Nephron (organoid): ENCODE data around the gene TSPAN3.

Source experiments
- H3K27ac Mint-ChIP-seq, 3 experiments: 2 replicates each; pipeline ENCODE4 v1.8.0; 2020; ENCODE audit warnings: mixed read lengths in 3 of 3, mild to moderate bottlenecking in 2 of 3, moderate library complexity in 1 of 3
- H3K27me3 Mint-ChIP-seq: 2 replicates; pipeline ENCODE4 v1.8.0; 2021; ENCODE audit warnings: low read depth, mild to moderate bottlenecking, moderate library complexity, mixed read lengths
- H3K36me3 Mint-ChIP-seq: 2 replicates; pipeline ENCODE4 v1.8.0; 2020; ENCODE audit warnings: low read depth, mixed read lengths
- H3K4me1 Mint-ChIP-seq: 2 replicates; pipeline ENCODE4 v1.8.0; 2020; ENCODE audit warnings: mixed read lengths
- H3K4me3 Mint-ChIP-seq, 3 experiments: 2 replicates each; pipeline ENCODE4 v1.8.0; 2020; ENCODE audit warnings: mild to moderate bottlenecking in 3 of 3, mixed read lengths in 3 of 3, moderate library complexity in 2 of 3
- H3K9me3 Mint-ChIP-seq: 2 replicates; pipeline ENCODE4 v1.8.0; 2020; ENCODE audit warnings: mixed read lengths
- TF ChIP-seq, protein P1 (sequence below), 3 experiments: fragments of 200-600 bp; sonication (generic); IDR thresholded peaks; one replicate each; pipeline ENCODE4 v1.5.0; 2021; ENCODE audit warnings: antibody characterized with exemption in 3 of 3; ENCODE audit not compliant: unreplicated experiment in 3 of 3

TSPAN3 gene

GRCh38 chr15:77033729-77034671, 36.9 kb downstream of the TSPAN3 start:
- Mint-ChIP-seq H3K36me3 (peaks cover 16% of the 10 kb centered on the region), H3K27ac (peak overlapping the region in 1 of 3 experiments; percentile 31), H3K9me3 (no peaks in the 10 kb centered on the region), H3K4me1 (no peaks in the 10 kb centered on the region), H3K4me3 (no peak overlapping the region), H3K27me3 (no peaks in the 10 kb centered on the region)
- TF ChIP-seq, protein P1, sequence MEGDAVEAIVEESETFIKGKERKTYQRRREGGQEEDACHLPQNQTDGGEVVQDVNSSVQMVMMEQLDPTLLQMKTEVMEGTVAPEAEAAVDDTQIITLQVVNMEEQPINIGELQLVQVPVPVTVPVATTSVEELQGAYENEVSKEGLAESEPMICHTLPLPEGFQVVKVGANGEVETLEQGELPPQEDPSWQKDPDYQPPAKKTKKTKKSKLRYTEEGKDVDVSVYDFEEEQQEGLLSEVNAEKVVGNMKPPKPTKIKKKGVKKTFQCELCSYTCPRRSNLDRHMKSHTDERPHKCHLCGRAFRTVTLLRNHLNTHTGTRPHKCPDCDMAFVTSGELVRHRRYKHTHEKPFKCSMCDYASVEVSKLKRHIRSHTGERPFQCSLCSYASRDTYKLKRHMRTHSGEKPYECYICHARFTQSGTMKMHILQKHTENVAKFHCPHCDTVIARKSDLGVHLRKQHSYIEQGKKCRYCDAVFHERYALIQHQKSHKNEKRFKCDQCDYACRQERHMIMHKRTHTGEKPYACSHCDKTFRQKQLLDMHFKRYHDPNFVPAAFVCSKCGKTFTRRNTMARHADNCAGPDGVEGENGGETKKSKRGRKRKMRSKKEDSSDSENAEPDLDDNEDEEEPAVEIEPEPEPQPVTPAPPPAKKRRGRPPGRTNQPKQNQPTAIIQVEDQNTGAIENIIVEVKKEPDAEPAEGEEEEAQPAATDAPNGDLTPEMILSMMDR (IDR thresholded peaks at IDR 0.05; ENCODE audit: unreplicated experiment in 3 of 3), result no peak

GRCh38 chr15:77033417-77033728, 37.5 kb downstream of the TSPAN3 start:
- H3K27ac Mint-ChIP-seq, result no peak overlapping the region

GRCh38 chr15:77032647-77033416, 38.1 kb downstream of the TSPAN3 start:
- Mint-ChIP-seq H3K9me3 (no peaks in the 10 kb centered on the region), H3K27ac (no peak overlapping the region), H3K36me3 (peaks cover 16% of the 10 kb centered on the region), H3K4me1 (no peaks in the 10 kb centered on the region), H3K4me3 (no peak overlapping the region), H3K27me3 (no peaks in the 10 kb centered on the region)
- TF ChIP-seq, protein P1 (IDR thresholded peaks at IDR 0.05; ENCODE audit: unreplicated experiment in 3 of 3), result no peak

More at GRCh38 chr15:77033417-77033728, 37.5 kb downstream of the TSPAN3 start:
- Mint-ChIP-seq H3K27me3 (no peaks in the 10 kb centered on the region), H3K4me1 (no peaks in the 10 kb centered on the region), H3K36me3 (peaks cover 16% of the 10 kb centered on the region), H3K9me3 (no peaks in the 10 kb centered on the region), H3K4me3 (no peak overlapping the region)
- TF ChIP-seq, protein P1 (IDR thresholded peaks at IDR 0.05; ENCODE audit: unreplicated experiment in 3 of 3), result no peak

- Mint-ChIP-seq H3K36me3 (peaks cover 11% of the 10 kb centered on the region), H3K27me3 (peaks cover 2% of the 10 kb centered on the region), H3K4me3 (no peak overlapping the region), H3K9me3 (no peaks in the 10 kb centered on the region), H3K27ac (no peak overlapping the region), H3K4me1 (no peaks in the 10 kb centered on the region)
- TF ChIP-seq, protein P1 (IDR thresholded peaks at IDR 0.05; ENCODE audit: unreplicated experiment in 3 of 3), result no peak
These were observed 38.8 kb downstream of the TSPAN3 start for GRCh38 chr15:77032052-77032646.

- no peak overlapping the region for H3K4me3 Mint-ChIP-seq
- TF ChIP-seq, protein P1 (IDR thresholded peaks at IDR 0.05; ENCODE audit: unreplicated experiment in 3 of 3), result no peak
- no peaks in the 10 kb centered on the region for H3K9me3 Mint-ChIP-seq
- no peak overlapping the region for H3K27ac Mint-ChIP-seq
- peaks cover 6% of the 10 kb centered on the region for H3K36me3 Mint-ChIP-seq
- peaks cover 5% of the 10 kb centered on the region for H3K27me3 Mint-ChIP-seq
- no peaks in the 10 kb centered on the region for H3K4me1 Mint-ChIP-seq
These were observed 39.4 kb downstream of the TSPAN3 start for GRCh38 chr15:77031376-77032050.
